Activated T-cell treated with anti-CD3 and anti-CD28 coated beads, Interleukin-2, amount 50 U/mL, for 24 hours (primary cell): ENCODE data around the gene LOXL4.

Experiments used
- DNase-seq: peaks from one replicate; pipeline ENCODE4 v3.0.0-alpha.2; 2020
- H3K27ac Mint-ChIP-seq: 2 replicates; pipeline ENCODE4 v1.8.0; 2020; ENCODE audit warnings: mild to moderate bottlenecking, mixed read lengths
- H3K27me3 Mint-ChIP-seq: 2 replicates; pipeline ENCODE4 v1.8.0; 2020; ENCODE audit warnings: mixed read lengths
- H3K36me3 Mint-ChIP-seq: 2 replicates; pipeline ENCODE4 v1.8.0; 2020; ENCODE audit warnings: low read depth, mixed read lengths
- H3K4me1 Mint-ChIP-seq: 2 replicates; pipeline ENCODE4 v1.8.0; 2020; ENCODE audit warnings: low read depth, mixed read lengths
- H3K4me3 Mint-ChIP-seq: 2 replicates; pipeline ENCODE4 v1.8.0; 2020; ENCODE audit warnings: mild to moderate bottlenecking, moderate library complexity, mixed read lengths
- H3K9me3 Mint-ChIP-seq: 2 replicates; pipeline ENCODE4 v1.8.0; 2020; ENCODE audit warnings: mixed read lengths

LOXL4 gene

DNA sequence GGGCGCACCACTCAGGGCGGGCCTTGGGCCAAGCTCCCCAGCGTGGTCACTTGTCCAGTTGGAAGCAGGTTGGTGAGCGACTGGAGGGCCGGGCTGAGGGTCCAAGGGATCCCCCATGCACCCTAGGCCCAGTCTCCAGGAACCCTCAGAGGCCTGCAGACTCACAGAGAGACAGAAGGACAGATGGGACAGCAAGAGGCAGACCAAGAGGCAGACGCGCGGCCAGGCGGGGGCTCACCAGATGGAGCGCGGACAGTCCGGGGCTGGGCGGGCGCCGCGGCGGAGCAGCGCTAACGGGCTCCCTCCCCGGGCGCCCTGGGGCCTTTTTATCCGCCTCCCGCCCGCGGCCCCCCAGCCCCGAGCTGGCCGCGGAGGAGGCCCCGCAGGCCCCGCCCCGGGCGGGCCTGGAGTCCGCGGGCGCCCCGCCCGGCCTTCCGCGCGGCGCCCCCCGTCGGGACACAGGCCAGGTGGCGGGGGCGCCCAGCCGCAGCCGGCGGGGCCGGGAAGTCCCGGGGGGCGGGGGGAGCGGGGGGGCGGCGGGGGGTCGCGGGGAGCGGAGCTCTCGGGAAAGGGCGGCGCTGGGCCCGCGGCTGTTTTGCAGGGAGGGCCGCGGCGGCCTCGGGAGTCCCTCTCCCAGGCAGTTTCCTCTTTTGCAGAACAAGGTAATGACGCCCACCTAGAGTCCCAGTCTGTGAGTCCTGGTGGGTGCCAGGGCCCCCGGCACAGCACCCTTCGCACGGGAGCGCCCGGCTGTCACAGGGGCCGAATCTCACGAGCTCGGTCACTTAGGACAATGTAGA lies at the start of gene LOXL4:
Gene LOXL4, minus strand, starts transcription at position 301 of the 800 bp plus-strand sequence. CDS start 5,175 bp downstream, outside the sequence.
- no peak for DNase-seq
- Mint-ChIP-seq H3K4me1 (peaks cover 2% of the 10 kb centered on the region), H3K9me3 (no peaks in the 10 kb centered on the region), H3K4me3 (peak within 1 kb of the TSS; percentile 63), H3K27me3 (peaks cover 60% of the 10 kb centered on the region), H3K27ac (no peak within 1 kb of the TSS), H3K36me3 (no peaks in the 10 kb centered on the region)

DNA sequence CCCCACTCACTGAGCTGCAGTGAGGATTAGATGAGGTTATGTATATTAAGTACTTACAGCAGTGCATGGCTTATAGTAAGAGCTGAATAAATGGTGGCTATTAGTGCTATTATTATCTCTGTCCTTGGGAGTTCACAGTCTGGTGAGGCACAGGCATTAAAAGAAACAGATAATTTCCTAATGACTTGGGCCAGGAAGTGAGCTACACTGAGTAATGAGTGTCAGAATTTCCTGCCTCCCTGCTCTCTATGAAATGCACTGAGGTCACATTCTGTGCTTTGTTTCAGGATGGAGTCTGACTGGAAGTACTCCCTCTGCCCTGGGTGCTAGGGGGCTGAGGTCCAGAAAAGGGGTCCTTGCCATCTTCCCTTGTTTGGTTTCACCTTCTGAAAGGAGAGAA lies 48.7 kb upstream of the LOXL4 start:
- DNase-seq: no peak
- H3K9me3 Mint-ChIP-seq: no peaks in the 10 kb centered on the region
- H3K27ac Mint-ChIP-seq: no peak overlapping the region
- no peak overlapping the region for H3K4me3 Mint-ChIP-seq
- H3K27me3 Mint-ChIP-seq: no peaks in the 10 kb centered on the region
- H3K36me3 Mint-ChIP-seq: no peaks in the 10 kb centered on the region
- H3K4me1 Mint-ChIP-seq: no peaks in the 10 kb centered on the region

GRCh38 chr10:98316170-98316569 lies 48.2 kb upstream of the LOXL4 start:
- Mint-ChIP-seq H3K4me3 (no peak overlapping the region), H3K4me1 (no peaks in the 10 kb centered on the region), H3K9me3 (no peaks in the 10 kb centered on the region), H3K27ac (no peak overlapping the region), H3K27me3 (peaks cover 4% of the 10 kb centered on the region), H3K36me3 (no peaks in the 10 kb centered on the region)
- DNase-seq: no peak

GRCh38 chr10:98314532-98315284 lies 46.7 kb upstream of the LOXL4 start:
- DNase-seq: no peak
- H3K27me3 Mint-ChIP-seq: peaks cover 14% of the 10 kb centered on the region
- no peaks in the 10 kb centered on the region for H3K36me3 Mint-ChIP-seq
- H3K4me3 Mint-ChIP-seq: no peak overlapping the region
- H3K27ac Mint-ChIP-seq: no peak overlapping the region
- no peaks in the 10 kb centered on the region for H3K4me1 Mint-ChIP-seq
- no peaks in the 10 kb centered on the region for H3K9me3 Mint-ChIP-seq

DNA sequence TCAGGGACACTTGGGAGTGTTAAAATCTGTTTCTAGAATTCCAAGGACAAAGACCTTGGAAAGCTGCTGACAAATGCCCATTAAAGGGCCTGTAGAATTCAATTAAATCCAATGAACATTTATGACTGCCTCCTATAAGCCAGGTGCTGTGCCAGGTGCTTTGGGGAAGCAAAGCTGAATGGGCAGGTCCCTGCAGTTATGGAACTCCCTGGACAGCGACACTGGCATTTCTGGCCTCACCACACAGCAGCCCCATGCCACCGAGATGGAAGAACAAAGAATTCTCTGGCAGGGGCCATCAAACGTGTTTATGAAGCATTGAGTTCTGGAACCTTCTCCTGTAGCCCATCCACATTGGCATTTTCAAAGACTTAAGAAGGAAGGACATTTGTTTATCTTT lies 45.6 kb upstream of the LOXL4 start:
- Mint-ChIP-seq H3K27me3 (peaks cover 25% of the 10 kb centered on the region), H3K4me1 (peaks cover 2% of the 10 kb centered on the region), H3K4me3 (no peak overlapping the region), H3K36me3 (no peaks in the 10 kb centered on the region), H3K27ac (no peak overlapping the region), H3K9me3 (no peaks in the 10 kb centered on the region)
- DNase-seq: no peak

DNA sequence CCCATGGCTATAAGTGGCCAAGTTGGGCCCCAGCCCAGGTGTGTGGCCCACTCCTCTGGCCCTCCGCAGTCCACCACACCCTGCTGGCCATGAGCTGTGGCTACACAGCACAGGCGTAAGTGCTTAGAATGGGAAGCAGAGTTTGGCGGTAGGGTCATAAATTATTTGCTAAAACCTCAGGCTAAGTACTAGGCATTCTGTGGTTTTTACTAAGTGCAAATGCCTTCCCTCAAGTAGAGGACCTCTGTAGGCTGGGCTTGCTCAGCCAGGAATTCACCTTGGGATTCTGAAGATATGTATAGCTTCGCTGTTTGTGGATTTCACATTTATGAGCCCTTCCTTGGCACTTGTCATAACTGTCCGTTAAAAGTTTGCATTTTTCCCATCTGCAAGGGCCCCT lies 44.8 kb upstream of the LOXL4 start:
- peaks cover 31% of the 10 kb centered on the region for H3K27me3 Mint-ChIP-seq
- no peak for DNase-seq
- peaks cover 2% of the 10 kb centered on the region for H3K4me1 Mint-ChIP-seq
- no peak overlapping the region for H3K4me3 Mint-ChIP-seq
- H3K36me3 Mint-ChIP-seq: no peaks in the 10 kb centered on the region
- H3K27ac Mint-ChIP-seq: no peak overlapping the region
- H3K9me3 Mint-ChIP-seq: no peaks in the 10 kb centered on the region

GRCh38 chr10:98312349-98312748 lies 44.4 kb upstream of the LOXL4 start:
- no peaks in the 10 kb centered on the region for H3K36me3 Mint-ChIP-seq
- H3K27me3 Mint-ChIP-seq: peaks cover 31% of the 10 kb centered on the region

DNA sequence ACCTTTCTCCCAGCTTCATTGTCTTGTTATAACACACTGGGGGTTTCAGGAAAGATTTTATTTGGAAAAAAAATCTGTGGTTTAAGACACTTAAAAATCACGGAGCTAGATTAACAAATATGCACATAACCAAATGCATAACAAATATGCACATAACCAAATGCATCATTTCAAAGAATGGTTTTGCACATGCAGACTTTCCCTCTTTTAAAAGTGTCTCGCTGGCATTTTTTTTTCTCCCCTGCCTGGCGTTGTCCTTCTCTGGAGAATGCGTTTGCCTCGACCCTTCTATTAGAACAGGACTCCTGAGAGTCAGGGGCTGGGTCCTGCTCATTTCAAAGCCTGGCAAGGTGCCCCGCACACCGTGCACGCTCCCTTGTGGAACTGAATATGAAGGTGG lies 42.7 kb upstream of the LOXL4 start:
- Mint-ChIP-seq H3K9me3 (no peaks in the 10 kb centered on the region), H3K4me1 (peaks cover 2% of the 10 kb centered on the region), H3K36me3 (no peaks in the 10 kb centered on the region), H3K27me3 (peaks cover 34% of the 10 kb centered on the region), H3K4me3 (no peak overlapping the region), H3K27ac (no peak overlapping the region)
- DNase-seq: no peak

More at GRCh38 chr10:98312349-98312748, 44.4 kb upstream of the LOXL4 start:
- no peak for DNase-seq
- Mint-ChIP-seq H3K27ac (no peak overlapping the region), H3K9me3 (no peaks in the 10 kb centered on the region), H3K4me1 (peaks cover 2% of the 10 kb centered on the region), H3K4me3 (no peak overlapping the region)

- Mint-ChIP-seq H3K27ac (no peak overlapping the region), H3K36me3 (no peaks in the 10 kb centered on the region), H3K4me1 (peaks cover 2% of the 10 kb centered on the region), H3K4me3 (no peak overlapping the region), H3K9me3 (no peaks in the 10 kb centered on the region), H3K27me3 (peaks cover 38% of the 10 kb centered on the region)
- peak; percentile 37 for DNase-seq
Observed at GRCh38 chr10:98309366-98310355, 41.7 kb upstream of the LOXL4 start.

DNA sequence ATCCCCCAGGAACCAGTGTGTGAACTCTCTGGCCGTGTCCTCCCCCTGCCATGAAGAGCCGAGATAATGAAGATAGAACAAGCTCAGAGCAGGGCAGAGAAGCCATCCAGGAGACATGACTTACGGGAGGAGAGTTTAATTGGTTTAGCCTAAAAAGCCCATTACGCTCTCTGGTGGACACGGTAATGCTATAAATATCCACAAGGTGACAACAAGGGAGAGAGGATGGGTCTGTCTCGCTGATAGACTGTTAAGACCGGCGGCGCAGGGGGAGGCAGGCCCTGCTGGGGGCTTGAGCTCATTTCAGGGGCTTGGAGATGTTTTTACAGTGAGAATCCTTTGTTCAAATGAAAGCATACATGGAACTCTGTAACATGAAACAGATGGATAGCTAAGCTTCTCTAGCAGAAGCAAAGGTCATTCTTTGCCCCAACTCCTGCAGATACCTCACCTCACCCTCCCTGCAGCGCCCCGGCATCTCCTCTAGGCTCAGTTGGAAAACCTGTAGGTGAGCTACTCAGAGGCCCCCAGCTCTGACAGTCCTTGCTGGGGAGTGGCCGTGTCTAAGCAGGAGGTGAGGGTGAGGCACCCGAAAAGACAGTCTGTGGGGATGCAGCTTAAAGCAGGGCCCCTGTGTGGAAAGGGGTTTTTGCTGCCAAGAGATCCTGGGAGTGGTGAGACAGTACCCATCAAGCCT lies 40.8 kb upstream of the LOXL4 start:
- H3K4me3 Mint-ChIP-seq: no peak overlapping the region
- peaks cover 38% of the 10 kb centered on the region for H3K27me3 Mint-ChIP-seq
- no peak overlapping the region for H3K27ac Mint-ChIP-seq

DNA sequence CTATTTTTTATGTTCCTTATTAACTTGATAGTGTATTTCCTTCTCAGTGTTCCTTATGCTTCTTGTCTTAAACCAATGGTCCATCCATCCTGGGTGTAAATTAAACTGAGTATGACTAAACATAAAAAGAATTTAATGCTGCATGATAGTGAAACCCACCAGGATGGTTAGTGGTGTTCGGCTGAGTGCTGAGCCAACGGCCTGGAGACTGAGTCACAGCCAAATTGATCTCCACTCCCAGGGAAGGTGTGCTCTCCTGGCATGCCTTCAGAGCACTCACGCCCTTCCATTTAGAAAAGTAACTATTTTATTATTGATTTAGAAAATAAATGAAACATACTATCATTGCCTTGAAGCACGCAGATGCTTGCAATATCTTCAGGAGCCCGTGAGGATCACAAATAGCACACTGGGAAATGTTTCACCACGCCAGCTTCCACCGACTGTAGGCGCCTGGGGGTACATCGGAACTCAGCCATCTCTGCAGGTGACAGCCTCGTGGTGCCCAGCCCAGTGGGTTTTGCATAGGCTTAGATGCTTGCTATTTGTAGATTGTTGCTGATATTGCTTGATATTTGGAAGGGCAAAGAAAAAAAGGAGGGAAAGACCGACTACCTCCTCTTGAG lies 40.0 kb upstream of the LOXL4 start:
- H3K9me3 Mint-ChIP-seq: no peaks in the 10 kb centered on the region
- peaks cover 2% of the 10 kb centered on the region for H3K4me1 Mint-ChIP-seq
- DNase-seq: no peak
- no peaks in the 10 kb centered on the region for H3K36me3 Mint-ChIP-seq
- no peak overlapping the region for H3K4me3 Mint-ChIP-seq
- H3K27me3 Mint-ChIP-seq: peaks cover 38% of the 10 kb centered on the region
- no peak overlapping the region for H3K27ac Mint-ChIP-seq

More for the DNA sequence above, 40.8 kb upstream of the LOXL4 start:
- H3K9me3 Mint-ChIP-seq: no peaks in the 10 kb centered on the region
- DNase-seq: no peak
- peaks cover 2% of the 10 kb centered on the region for H3K4me1 Mint-ChIP-seq
- H3K36me3 Mint-ChIP-seq: no peaks in the 10 kb centered on the region

- peaks cover 2% of the 10 kb centered on the region for H3K4me1 Mint-ChIP-seq
- H3K36me3 Mint-ChIP-seq: no peaks in the 10 kb centered on the region
- no peak for DNase-seq
- no peaks in the 10 kb centered on the region for H3K9me3 Mint-ChIP-seq
- H3K4me3 Mint-ChIP-seq: no peak overlapping the region
- H3K27me3 Mint-ChIP-seq: peaks cover 39% of the 10 kb centered on the region
- no peak overlapping the region for H3K27ac Mint-ChIP-seq
Observed at GRCh38 chr10:98306501-98306900, 38.5 kb upstream of the LOXL4 start.

GRCh38 chr10:98303569-98303968 lies 35.6 kb upstream of the LOXL4 start:
- Mint-ChIP-seq H3K4me1 (no peaks in the 10 kb centered on the region), H3K36me3 (no peaks in the 10 kb centered on the region), H3K4me3 (no peak overlapping the region), H3K27me3 (peaks cover 28% of the 10 kb centered on the region), H3K27ac (no peak overlapping the region), H3K9me3 (no peaks in the 10 kb centered on the region)
- DNase-seq: no peak
